Measurements from ENCODE around the gene DISP2.

DISP2 gene

GRCh38 chr15:40413036-40413435, 55.0 kb downstream of the DISP2 start:
- no peak overlapping the region for H3K27ac Mint-ChIP-seq
- no peak overlapping the region for H3K4me3 Mint-ChIP-seq
- no peaks in the 10 kb centered on the region for H3K27me3 Mint-ChIP-seq (ENCODE audit: low read depth)
- H3K4me1 Mint-ChIP-seq = no peaks in the 10 kb centered on the region
- peaks cover 55% of the 10 kb centered on the region for H3K36me3 Mint-ChIP-seq (ENCODE audit: low read depth)
- H3K9me3 Mint-ChIP-seq = no peaks in the 10 kb centered on the region
- no peak for TF ChIP-seq CTCF (IDR thresholded peaks at IDR 0.05; ENCODE audit: unreplicated experiment in 3 of 3)

- no peaks in the 10 kb centered on the region for H3K4me1 Mint-ChIP-seq
- no peak overlapping the region for H3K4me3 Mint-ChIP-seq
- H3K36me3 Mint-ChIP-seq (ENCODE audit: low read depth) = peaks cover 53% of the 10 kb centered on the region
- no peak overlapping the region for H3K27ac Mint-ChIP-seq
- H3K9me3 Mint-ChIP-seq = no peaks in the 10 kb centered on the region
- no peak for TF ChIP-seq CTCF (IDR thresholded peaks at IDR 0.05; ENCODE audit: unreplicated experiment in 3 of 3)
- H3K27me3 Mint-ChIP-seq (ENCODE audit: low read depth) = no peaks in the 10 kb centered on the region
These were observed 56.8 kb downstream of the DISP2 start for GRCh38 chr15:40414816-40415215.

- no peaks in the 10 kb centered on the region for H3K9me3 Mint-ChIP-seq
- H3K4me1 Mint-ChIP-seq = peaks cover under 1% of the 10 kb centered on the region
- H3K36me3 Mint-ChIP-seq (ENCODE audit: low read depth) = peaks cover 50% of the 10 kb centered on the region
- H3K4me3 Mint-ChIP-seq = no peak overlapping the region
- no peak overlapping the region for H3K27ac Mint-ChIP-seq
- TF ChIP-seq CTCF (IDR thresholded peaks at IDR 0.05; ENCODE audit: unreplicated experiment in 3 of 3) = no peak
- no peaks in the 10 kb centered on the region for H3K27me3 Mint-ChIP-seq (ENCODE audit: low read depth)
These were observed 57.2 kb downstream of the DISP2 start for GRCh38 chr15:40415226-40415625.

- Mint-ChIP-seq H3K4me3 (no peak overlapping the region), H3K27ac (no peak overlapping the region), H3K27me3 (ENCODE audit: low read depth) (no peaks in the 10 kb centered on the region), H3K4me1 (peaks cover 7% of the 10 kb centered on the region), H3K36me3 (ENCODE audit: low read depth) (peaks cover 42% of the 10 kb centered on the region), H3K9me3 (no peaks in the 10 kb centered on the region)
- no peak for TF ChIP-seq CTCF (IDR thresholded peaks at IDR 0.05; ENCODE audit: unreplicated experiment in 3 of 3)
These were observed 58.0 kb downstream of the DISP2 start for GRCh38 chr15:40416056-40416455.

GRCh38 chr15:40418126-40418525, 60.1 kb downstream of the DISP2 start:
- Mint-ChIP-seq H3K4me3 (no peak overlapping the region), H3K27me3 (ENCODE audit: low read depth) (peaks cover 8% of the 10 kb centered on the region), H3K36me3 (ENCODE audit: low read depth) (peaks cover 26% of the 10 kb centered on the region), H3K27ac (no peak overlapping the region), H3K4me1 (peaks cover 12% of the 10 kb centered on the region), H3K9me3 (no peaks in the 10 kb centered on the region)
- TF ChIP-seq CTCF (IDR thresholded peaks at IDR 0.05; ENCODE audit: unreplicated experiment in 3 of 3) = no peak

GRCh38 chr15:40420071-40420713, 62.2 kb downstream of the DISP2 start:
- no peak for TF ChIP-seq CTCF (IDR thresholded peaks at IDR 0.05; ENCODE audit: unreplicated experiment in 3 of 3)
- no peak overlapping the region for H3K27ac Mint-ChIP-seq
- H3K9me3 Mint-ChIP-seq = no peaks in the 10 kb centered on the region
- H3K4me3 Mint-ChIP-seq = no peak overlapping the region
- H3K36me3 Mint-ChIP-seq (ENCODE audit: low read depth) = peaks cover 12% of the 10 kb centered on the region
- H3K27me3 Mint-ChIP-seq (ENCODE audit: low read depth) = peaks cover 8% of the 10 kb centered on the region
- peaks cover 16% of the 10 kb centered on the region for H3K4me1 Mint-ChIP-seq
